Fibroblast of upper back skin (primary cell): Measurements from ENCODE around the gene TGFBRAP1.
"Not testable (repeated sequence)": the region's sequence is repeated elsewhere in the genome, so short reads cannot be mapped to it uniquely, and the experiment has no call there.

Experiments
- DNase-seq: peaks from one replicate; pipeline ENCODE4 v3.0.0-alpha.2; 2013

TGFBRAP1 gene

DNA sequence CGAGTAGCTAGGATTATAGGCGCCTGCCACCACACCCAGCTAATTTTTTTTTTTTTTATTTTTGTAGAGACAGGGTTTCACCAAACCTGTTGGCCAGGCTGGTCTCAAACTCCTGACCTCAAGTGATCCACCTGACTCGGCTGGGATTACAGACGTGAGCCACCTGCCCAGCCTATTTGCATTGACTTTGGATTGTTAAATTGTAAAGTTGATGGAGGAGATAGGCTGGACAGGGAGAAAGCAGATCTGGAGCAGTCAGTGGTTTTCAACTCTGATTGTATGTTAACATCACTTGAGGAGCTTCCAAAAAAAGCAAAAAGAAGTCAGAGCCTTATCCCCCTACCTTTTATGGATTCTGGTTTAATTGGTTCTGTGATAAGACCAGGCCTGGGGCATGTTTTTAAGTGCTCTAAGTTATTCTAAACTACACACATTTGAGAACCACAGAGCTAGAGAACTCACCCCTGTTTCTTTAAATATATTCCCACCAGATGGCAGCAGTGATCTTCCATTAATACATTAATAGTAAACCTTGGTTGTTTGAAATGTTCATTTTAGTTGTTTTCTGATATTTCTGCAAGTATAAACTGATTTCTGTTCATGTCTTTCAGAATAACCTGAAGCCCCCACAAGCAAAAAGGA lies 15.3 kb upstream of the TGFBRAP1 start:
- peak; percentile 52 for DNase-seq

DNA sequence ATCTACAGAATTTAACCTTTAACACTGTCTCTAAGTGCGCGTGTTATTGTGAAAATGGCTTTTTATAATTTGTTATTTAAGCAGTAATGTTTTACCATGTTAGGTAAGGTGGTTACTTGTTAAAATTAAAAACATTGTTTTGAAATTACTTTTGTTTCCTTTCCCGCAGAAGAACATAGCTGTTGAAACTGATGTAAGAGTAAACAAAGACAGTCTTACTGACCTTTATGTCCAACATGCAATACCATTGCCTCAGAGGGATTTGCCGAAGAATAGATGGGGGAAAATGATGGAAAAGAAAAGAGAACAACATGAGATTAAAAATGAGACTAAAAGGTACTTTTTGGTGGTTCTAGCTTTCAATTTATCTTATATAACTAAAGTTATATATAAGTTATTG lies 9.9 kb upstream of the TGFBRAP1 start:
- no peak for DNase-seq

DNA sequence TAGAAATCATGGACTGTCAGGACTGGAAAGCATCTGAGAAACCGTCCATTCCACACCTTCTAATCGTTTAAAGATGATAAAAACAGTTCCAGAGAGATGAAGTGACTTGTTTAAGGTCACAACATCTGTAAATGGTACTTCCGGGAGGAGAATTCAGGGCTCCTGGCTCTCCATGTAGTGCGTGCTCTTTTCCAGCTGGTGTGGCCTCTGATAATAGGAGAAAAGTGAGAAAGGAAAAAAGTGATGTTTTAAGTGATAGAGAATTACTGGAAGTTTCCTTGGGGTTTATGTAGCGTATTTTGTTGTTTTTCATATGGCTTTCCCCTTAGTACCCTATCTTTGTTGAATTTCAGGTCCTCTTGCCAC lies 8.5 kb upstream of the TGFBRAP1 start:
- DNase-seq: no peak

DNA sequence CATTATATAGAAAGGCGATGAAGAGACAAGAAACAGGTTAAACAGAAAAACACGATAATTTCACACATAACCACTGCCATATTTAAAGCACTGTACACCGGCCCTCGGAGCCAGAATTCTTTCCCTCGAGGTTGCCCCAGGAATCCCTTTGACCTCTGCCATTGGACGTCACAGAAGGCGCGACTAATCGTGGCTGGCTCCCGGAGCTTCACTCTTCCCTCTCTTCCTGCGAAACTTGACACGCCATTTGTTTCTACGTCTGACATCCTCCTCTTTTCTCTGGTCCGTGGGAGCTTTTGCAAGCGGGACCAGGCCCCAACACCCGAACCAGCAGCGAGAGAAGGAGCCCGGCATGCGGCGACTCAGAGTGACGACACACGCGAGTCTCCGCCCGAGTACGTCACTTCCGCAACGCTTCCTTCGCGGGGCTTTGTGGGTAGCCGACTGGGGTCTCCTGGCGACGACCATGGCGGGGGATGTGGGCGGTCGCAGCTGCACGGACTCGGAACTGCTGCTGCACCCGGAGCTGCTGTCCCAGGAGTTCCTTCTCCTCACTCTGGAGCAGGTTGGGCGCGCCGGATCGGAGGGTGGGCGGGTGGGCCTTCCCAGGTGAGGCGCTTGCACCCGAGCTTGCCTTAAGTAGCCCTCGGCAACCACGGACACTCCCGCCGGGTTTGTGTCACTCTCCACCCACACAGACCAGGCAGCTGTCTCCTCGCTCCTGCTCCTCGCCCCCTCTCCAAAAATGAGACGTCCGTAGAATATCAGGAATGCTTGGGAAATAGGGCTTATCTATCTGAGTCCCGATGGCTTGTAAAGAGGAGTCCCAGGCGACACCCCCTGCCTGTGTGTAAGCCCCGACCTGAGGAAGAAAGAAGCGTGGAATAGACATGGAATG lies 7.8 kb upstream of the TGFBRAP1 start, which contains the start of gene C2orf49:
Gene C2orf49, plus strand, starts transcription at position 419 of the 898 bp plus-strand sequence. Its CDS starts 48 bp downstream, at position 467.
- peak; percentile 84 for DNase-seq

DNA sequence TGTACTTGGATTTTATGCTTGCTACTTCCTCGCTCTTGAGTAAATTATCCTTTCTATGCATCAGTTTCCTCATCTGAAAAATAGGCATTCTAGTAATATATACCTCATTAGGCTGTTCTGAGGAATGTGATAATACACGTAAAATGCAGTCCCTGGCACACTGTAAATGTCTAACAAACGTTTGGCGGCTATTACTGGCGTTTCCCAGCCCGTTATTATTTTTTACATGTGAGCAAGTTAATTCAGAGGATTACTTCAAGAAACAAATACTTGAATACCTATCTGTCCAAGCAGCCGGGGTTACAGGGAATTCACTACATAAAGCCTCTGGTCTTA lies 7.2 kb upstream of the TGFBRAP1 start:
- no peak for DNase-seq

DNA sequence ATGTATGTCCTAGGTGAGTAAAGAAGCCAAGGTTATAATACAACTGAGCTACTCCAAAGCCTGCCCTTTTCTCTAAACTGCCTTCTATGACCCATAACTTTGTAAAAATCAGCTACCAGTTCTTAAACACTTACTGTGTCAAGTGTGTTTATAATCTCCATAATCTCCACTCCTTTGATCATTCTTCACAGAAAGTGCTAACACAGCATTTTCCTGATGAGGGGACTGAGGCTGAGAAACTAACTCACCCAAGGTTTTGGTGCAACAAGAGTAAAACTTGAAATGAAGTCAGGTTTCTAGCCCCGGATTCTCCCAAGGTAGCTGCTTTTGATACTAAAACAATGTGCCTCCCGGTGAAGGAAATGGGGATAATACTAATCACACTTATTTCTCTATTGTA lies 5.9 kb upstream of the TGFBRAP1 start:
- no peak for DNase-seq

DNA sequence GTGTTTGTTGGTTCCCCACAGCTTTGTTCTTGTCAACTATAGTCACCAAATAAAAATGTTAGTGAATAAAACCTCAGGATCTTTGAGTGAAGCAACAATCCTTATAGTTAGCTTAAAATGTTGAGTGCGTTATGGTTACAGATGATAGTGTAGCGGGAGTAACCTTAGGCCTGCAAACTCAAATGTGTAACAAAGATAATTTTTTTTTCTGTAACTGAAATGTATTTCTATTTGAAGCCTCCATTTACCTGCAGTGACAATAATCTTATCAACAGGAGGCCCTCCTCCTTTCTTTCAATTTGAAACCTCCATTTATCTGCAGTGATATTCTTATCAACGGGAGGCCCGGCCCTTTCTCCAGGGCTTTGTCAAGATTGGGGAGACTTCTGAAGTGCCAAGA lies 4.7 kb upstream of the TGFBRAP1 start:
- DNase-seq: no peak

DNA sequence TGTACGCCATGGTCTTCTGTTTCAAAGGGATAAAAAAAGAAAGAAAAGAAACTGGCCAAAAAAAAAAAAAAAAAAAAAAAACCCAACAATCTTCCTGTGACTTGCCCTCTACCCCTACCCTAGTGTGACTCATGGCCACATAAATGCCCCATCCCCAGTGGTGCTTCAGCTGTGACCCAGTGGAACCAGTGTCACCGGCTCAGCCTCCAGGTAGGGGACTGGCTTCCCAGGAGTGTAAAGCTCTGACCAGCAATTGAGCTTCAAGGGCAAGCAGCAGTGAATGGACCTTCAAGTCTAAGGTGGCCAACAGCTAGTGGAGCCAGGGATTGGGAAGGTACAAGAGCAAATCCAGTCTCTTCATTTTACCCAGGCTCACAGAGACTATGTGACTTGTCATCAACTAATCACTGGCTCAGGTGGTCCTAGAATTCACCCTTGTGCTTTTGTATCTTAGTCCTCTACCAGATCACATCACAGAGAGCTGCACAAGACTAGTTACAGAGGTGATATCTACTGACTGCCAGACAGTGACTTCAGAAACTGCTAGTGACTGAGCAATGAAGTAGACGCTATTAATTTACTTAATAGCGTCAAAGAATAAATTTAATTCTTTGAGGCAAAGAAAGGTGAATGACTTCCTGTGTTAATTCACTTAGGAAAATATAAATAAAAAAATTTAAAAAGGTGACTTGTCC lies 1.3 kb upstream of the TGFBRAP1 start:
- no peak for DNase-seq

DNA sequence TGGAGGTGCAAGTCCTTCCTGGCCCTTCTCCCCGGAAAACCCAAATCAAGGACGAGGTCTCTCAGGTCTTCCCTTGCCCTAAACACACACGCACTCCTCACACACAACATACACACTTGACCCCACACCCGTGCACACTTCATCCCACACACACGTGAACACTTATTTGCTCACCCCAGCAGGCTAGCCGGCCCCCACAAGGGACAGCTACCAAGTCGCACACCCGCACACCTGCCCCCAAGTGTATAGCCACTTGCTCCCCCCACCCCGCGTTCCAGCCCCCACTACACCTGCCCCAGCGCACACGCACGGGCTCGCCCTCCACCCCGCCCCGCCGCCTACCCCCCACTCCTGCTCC lies 359 bp downstream of the TGFBRAP1 start:
- no peak for DNase-seq

DNA sequence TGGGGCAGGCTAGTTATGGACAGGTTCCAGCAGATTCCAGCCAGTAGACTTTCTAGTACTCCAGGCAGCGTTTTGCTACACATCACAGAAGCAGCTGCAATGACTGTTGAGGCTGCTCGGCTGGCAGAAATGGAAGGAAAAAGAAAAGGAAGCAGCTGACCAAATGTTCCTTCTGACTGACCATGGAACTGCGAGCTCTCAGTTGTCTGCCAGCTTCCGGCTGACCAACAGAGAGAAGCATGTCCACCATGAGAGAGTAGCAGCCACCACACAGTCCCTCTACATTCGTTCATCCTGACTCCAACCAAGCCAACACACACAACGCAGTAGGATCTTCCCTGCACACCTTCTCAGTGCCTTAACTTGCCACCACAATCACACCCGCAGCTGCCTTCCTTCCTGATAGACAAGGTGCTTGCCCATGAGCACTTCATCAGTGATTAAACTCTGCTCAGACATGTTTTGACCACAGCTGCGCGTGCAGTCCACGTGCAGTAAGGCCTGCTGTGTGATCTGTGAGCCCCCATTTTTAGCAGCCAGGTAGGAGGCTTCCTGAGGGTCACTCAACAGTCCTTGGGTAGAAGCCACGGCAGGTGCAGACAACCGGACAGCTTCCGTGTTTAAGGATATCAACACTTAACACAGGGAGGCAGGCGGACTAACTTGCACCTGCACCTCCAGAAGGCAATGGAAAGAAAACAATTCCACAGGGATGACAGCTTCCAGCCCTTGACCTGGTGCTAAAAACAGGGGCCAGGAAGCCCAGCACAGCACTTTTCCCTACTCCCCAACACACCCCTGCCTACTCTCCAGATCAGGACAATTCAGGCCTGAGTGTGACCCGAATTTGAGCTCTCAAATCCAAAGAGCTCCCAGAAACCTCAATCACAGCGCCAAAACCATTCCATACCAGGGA lies 996 bp downstream of the TGFBRAP1 start:
- no peak for DNase-seq

DNA sequence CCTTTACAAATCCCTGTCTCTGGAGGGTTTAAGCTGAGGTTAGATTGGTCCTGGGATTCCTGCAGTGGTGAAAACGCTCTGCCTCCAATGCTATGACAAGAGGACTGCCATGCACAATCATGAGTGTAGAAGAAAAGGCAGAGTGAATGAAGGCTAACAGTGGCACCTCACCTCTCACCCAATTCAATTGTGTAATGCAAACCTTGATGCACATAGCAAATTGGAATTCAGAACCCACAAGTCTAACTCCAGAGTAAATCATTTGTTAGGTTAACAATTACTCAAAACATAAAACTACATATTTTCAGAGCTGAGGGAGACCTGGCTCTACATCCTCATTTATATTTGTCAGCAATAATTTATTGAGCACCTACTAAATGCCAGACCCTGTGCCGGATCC lies 1.8 kb downstream of the TGFBRAP1 start:
- no peak for DNase-seq

DNA sequence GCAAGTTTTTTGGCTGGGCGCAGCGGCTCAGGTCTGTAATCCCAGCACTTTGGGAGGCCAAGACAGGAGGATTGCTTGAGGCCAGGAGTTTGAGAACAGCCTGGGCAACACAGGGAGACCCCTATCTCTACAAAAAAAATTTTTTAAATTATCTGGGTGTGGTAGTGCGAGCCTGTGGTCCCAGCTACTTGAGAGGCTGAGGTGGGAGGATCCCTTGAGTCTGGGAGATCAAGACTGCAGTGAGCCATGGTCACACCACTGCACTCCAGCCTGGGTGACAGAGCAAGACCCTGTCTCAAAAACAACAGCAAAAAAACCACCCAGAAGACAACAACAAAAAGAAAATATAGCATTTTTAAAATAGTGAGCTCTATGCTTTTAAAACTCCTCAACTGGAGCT lies 2.3 kb downstream of the TGFBRAP1 start:
- DNase-seq: not testable (repeated sequence)

DNA sequence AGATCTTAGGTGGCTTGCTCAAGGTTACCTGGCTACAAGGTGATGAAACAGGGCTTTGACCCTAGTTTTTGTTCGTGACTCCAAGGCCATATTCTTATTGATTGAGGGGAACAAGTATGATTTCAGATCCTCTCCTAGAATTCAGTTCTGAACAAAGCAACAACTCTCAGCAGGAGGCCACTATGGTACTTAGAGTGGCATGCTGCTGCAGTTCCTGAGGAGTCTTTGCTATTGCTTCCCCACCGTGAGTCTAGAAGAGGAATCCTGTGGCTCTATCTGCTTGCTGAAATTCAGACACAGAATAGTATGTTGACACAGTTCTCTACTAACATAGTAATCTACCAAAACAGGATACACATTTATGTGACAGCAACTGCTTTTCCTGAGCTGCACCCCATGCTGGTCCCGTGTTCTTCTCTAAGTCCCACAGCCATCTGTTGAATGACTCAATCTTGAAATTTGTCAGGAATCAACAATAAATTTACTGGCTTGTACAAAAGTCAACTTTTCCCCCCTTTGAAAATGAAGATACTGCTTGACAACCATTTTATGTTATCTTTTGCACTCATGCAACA lies 4.1 kb downstream of the TGFBRAP1 start:
- DNase-seq: peak; percentile 74

DNA sequence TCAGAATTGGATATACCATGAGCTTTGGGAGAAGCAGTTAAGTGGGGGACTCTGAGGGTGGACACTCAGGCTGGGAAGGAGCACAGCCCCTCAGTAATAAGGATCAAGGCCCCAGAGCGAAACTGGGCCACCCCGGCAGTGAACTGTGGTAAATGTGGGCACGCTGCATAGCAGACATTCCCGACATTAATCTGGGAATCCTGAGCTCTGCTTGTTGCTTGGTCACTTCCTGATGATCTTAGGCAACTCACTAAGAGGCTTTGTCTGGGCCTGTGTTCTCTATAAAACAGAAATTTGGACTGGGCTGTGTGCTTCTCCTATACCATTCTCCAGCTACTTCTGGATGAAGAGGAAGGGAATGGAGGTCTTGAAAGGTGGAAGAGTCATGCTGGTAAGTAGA lies 4.8 kb downstream of the TGFBRAP1 start:
- DNase-seq: peak; percentile 83

DNA sequence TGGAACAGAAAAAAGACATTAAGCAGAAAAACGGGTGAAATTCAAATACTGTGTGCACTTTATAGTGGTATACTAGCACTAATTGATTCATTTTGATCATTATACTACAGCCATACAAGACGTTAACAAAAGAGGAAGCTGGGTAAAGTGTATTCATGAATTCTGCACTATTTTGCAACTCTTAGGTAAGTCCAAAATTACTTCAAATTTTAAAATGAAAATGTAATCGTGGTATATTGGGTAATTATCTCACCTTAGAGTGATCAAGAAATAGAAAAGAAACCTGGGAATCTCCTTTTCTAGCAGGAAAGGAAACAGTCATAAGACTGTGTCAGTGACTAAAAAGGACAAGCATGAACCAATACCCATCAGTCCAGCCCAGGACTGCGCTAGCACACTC lies 5.4 kb downstream of the TGFBRAP1 start:
- DNase-seq: no peak

DNA sequence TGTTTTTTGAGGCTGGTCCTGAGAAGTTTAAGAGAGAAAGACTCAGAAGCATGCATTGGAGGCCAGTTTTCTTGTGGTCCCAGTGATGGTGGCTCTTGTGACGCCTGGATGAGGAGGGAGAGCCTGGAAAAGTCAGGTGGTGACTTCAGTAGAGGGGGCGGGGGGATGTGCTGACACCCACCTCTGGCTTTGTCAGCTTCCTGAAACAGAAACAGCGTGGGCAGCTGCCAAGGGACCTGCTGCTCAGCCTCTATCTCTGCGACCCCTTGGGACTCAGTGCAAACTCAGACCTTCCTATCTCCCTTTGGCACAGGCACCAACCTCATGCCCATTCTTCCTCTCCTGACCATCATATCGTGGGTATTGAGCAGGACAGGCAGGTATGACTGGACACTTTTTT lies 6.4 kb downstream of the TGFBRAP1 start:
- no peak for DNase-seq

DNA sequence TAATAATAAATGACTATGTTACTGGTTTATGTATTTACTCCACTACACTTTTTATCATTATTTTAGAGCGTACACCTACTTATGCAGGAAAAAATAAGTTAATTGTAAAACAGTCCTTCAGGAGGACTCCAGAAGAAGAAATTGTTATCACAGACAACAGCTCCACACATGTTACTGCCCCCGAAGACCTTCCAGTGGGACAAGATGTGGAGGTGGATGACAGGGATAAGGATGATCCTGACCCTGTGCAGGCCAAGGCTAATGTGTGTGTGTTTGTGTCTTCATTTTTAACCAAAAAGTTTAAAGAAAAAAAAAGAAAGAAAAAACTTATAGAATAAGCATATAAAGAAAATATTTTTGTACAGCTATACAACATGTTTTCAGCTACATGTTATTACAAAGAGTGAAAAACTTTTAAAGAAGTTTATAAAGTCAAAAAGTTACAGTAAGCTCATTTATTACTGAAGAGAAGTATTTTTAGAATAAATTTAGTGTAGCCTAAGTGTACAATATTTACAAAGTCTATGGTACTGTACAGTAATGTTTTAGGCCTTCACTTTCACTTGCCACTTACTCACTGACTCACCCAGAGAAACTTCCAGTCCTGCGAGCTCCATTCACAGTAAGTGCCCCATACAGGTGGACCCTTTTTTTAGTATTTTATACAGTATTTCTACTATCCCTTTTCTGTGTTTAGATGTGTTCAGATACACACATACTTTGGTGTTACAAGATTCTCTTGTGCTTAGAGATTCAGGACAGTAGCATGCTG lies 7.5 kb downstream of the TGFBRAP1 start:
- DNase-seq: no peak

DNA sequence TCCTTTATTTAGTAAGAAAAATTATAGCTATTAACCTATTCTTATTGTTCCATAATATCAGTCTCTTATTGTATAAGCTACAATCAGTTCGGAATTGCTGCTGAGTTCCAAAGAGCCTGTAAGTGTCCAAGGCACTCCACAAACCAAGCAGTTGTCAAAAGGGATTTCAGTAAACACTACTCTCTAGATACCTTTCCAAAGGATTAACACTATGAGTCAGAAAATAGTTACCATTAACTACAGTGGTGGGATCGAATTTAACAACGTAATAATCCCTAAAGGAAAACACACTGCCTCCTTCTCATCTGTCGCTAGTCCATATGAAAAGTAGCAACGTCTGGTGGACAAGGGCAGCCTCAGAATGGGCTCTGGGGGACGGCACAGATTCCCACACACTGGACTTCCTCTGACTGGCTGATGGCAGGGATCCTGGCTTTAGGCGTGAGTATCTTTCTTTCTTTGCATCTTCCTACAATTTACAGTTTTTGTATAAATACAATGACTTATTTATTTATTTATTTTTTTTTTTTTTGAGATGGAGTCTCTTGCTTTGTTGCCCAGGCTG lies 8.8 kb downstream of the TGFBRAP1 start:
- DNase-seq: no peak

DNA sequence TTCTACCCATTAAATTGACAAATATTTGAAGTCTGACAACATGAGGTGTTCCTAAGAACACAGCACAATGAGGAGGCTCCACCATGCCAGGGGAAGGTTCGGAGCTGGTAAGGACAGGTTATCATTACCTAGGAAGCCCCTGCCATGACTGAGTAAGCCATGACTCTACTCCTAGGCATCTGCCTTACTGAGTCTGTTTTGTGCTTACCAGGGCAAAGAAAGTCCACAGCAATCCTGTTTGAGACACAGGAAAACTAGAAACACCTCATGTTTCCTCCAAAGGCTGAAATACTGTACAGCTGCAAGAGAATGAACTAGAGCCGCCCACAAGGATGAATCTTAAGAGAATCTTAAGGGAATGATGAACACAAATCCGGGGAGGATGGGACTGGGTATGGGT lies 11.6 kb downstream of the TGFBRAP1 start:
- no peak for DNase-seq

DNA sequence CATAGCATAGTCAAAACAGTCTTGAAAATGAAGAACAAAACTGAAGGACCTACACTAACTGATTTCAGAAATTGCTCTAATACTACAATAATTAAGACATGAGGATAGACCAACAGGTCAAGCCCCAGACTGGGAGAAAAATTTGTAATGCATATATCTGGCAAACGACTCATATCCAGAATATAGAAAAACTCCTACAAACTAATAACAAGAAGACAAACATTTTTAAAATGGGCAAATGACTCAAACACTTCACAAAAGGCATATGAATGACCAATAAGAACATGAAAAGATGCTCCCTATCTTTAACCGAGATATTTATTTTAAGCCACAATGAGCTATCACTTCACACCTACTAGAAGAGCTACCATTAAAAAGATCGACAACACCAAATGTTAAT lies 14.2 kb downstream of the TGFBRAP1 start:
- DNase-seq: no peak

DNA sequence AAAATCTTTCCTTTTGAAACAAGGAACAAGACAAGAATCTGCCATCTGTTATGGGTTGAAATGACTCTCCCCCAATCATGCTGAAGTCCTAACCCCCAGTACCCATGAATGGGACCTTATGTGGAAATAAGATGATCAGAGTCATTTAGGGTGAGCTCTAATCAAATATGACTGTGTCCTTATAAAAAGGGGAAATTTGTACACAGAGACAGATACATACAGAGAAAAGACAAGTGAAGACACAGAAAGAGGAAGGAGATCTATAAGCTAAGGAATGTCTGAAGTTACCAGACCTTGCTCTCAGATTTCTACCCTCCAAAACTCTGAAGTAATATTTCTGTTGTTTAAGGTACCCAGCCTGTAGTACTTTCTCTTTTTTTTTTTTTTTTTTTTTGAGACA lies 15.7 kb downstream of the TGFBRAP1 start:
- DNase-seq: no peak
